IPS-NIHi7 (cell line): Measurements from ENCODE around the gene AKT3.
"Not testable (repeated sequence)": the region's sequence is repeated elsewhere in the genome, so short reads cannot be mapped to it uniquely, and the experiment has no call there.

Experiments
- DNase-seq: peaks from one replicate; pipeline ENCODE4 v3.0.0; 2012; ENCODE audit warnings: mixed read lengths; ENCODE audit errors: extremely low spot score

AKT3 gene

DNA sequence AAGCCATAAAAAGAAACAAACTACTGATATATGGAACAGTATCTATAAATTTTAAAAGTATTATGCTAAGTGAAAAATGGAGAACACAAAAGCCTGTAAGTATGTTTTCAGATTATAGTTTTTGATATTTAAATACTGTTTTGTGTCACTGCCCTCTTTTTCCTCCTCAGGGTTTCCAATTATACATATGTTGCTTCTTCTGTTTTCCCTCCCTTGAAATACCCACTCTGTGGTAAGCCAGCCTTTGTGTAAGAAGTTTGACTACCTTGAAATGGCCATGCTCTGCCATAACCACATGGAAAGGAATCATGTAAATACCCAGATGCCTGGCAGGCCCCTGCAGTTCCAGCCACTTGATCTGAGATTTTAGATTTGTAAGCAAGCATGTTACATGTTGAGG, 248.3 kb downstream of the AKT3 start:
- no peak for DNase-seq

DNA sequence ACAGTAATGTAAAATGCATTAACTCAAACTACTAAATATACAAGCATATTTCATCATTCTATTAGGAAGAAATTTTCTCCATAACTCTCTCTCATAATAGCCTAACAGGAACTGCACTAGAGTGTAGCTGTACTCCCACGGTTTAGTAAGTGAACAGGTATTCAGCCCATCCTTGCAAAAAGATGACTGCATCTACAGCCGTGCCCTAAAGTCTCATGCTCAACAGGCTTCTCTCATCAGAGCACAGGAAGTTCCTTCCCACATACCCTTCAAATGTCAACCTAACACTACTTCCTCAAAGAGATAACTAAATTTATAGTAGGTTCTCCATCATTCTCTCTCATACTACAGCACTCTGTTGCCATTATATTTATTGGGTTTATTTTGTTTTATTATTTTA, 251.6 kb downstream of the AKT3 start:
- no peak for DNase-seq

GRCh38 chr1:243597383-243597782, 252.7 kb downstream of the AKT3 start:
- DNase-seq = no peak

DNA sequence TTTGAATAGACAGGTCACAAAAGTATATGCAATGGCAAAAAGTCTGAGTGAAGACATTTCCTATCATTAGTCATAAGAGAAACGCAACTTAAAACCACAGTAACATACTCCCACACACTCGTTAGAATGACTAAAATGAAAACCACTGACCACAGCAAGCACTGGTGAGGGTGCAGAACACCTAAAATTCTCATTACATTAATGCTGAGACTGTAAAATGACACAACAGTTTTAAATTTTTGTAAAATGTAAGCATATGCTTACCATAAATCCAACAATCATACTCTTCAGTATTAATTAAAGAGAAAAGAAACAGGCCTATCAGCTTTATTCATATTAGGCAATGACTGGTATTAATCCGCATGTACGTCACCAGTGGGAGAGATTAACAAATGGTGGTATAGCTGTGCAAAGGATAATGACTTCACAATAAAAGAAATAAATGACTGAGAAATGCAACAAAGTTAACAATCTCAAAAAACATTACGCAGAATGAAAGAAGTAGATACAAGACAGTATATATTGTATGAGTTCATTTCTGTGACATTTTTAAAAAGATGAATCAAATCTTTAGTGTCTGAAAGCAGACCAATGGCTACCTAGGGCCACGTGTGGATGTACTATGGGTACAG, 253.5 kb downstream of the AKT3 start:
- no peak for DNase-seq

- no peak for DNase-seq
Observed at GRCh38 chr1:243595527-243596210, 254.4 kb downstream of the AKT3 start.

DNA sequence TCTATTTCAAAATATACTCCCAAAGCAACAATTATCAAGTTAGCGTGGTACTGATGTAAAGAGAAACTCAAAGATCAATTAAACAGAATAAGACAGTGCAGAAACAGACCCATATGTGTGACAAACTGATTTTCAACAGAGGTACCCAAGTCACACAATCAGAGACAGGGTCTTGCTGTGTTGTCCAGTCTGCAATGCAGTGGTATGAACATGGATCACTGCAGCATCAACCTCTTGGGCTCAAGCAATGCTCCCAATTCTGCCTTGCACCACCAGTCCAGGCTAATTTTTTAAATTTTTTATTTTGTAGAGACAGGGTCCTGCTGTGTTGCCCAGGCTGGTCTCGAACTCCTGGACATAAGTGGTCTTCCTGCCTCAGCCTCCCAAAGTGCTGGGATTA, 255.6 kb downstream of the AKT3 start:
- DNase-seq = no peak

- DNase-seq = not testable (repeated sequence)
Observed at GRCh38 chr1:243589286-243589685, 260.8 kb downstream of the AKT3 start.

DNA sequence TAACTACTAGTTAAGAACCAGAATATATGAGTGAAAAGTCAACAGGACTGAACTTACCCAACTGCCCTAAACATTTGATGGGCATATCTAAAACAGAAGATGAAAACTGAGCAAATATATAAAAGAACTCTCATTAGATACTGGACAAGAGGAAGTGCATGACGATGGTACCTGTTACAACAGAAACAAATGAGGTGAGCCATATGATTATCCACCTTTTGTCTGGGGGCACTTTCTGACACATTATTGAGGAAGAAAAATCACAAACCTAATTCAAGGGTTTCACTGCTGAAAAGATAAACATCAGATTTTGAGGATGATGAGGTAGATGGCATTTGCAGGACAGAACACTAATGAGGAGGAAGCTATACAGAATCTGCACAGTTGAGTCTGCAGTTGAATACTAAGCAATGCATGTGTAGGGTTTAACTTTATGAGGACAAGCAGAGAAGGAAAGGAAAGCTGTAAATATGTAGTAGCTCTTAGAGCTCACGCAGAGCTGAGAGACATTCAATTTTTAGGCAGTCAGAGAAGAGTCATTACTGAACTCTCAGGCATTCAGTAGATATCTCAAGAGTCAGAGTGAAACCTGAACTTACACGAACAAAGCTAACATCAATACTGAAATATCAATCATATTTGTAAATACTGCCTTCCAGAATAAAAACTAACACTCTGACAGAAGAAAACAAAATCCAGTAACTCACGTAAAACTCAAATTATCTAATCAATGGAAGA, 262.1 kb downstream of the AKT3 start:
- no peak for DNase-seq

- DNase-seq = no peak
Observed at GRCh38 chr1:243587285-243587684, 262.8 kb downstream of the AKT3 start.

DNA sequence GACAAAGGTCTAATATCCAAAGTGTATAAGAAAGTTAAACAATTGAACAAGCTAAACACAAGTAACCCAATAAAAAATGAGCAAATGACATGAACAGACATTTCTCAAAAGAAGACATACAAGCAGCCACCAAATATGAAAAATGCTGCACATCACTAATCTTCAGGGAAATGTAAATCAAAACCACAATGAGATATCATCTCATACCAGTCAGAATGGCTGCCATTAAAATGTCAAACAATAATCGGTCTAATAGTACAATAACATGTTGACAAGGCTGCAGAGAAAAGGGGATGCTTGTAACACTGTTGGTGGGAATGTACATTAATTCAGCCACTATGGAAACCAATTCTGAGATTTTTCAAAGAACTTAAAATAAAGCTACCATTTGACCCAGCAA, 264.1 kb downstream of the AKT3 start:
- DNase-seq = no peak

DNA sequence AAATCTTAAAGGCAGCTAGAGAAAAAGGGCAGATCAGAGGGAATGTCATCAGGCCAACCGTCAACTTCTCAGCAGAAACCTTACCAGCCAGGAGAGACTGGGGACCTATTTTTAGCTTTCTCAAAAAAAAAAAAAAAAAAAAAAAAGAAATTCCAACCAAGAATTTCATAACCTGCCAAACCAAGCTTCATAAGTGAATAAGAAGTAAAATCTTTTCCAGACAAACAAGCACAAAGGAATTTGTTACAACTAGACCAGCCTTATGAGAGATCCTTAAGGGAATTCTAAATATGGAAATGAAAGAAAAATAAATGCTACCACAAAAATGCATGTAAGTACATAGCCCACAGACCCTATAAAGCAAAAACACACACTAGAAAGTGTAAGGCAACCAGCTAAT, 267.7 kb downstream of the AKT3 start:
- DNase-seq = no peak

GRCh38 chr1:243580984-243581383, 269.1 kb downstream of the AKT3 start:
- no peak for DNase-seq

DNA sequence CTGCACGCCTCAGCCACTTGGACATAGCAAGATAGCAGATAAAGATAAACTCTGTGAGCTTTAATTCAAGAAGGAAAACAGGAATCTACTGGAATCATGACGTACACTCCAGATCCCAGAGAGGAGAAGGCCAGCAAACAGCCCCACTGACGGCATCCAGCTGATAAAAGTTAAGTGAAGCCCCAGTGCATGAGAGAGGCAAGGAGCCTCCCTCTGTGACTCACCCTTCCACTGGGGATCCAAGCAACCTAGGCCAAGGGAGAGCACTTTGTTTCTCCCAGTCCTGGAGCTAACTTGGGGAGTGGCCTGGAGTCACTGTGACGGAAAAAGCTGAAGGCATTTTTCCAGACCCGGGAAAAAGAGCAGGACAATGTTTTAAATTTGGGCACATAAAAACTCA, 270.0 kb downstream of the AKT3 start:
- DNase-seq = no peak

- DNase-seq = no peak
Observed at GRCh38 chr1:243575070-243575469, 275.0 kb downstream of the AKT3 start.

DNA sequence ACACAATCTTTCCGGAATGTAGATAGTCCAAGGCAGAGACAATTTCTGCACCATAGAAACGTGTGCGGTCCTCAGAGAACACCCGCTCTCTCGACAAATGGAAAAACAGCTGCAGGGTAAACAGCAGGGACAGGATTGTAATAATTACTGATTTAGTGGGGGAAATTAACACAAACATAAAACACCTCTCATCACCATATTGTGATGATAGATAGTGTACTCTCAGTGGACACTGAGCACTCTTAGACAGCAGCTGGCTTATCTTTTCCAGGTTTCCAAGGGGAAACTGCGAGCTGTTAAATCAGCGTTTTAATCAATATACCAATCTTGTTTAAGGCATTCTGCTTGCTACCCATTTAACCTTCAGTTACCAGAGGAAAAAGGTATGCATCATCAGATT, 277.1 kb downstream of the AKT3 start:
- no peak for DNase-seq

GRCh38 chr1:243568793-243569192, 281.2 kb downstream of the AKT3 start:
- no peak for DNase-seq

DNA sequence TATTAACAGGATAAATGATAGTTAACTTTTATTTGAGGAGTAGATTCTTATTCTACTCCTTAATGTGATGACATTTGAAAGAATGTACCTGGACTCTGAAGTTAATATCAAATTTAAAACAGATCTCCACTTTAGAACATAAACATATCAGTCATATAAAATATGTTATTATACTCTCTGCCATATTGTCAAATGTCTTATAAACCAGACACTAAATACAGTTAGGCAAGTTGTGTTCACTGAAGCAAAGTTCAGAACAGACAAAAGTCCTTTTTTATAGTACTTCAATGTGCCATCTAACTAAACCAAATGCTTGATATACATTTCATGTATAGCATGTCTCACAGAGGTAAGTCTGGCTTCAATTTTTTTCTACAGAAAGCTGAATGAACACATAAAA, 285.2 kb downstream of the AKT3 start:
- DNase-seq = no peak

DNA sequence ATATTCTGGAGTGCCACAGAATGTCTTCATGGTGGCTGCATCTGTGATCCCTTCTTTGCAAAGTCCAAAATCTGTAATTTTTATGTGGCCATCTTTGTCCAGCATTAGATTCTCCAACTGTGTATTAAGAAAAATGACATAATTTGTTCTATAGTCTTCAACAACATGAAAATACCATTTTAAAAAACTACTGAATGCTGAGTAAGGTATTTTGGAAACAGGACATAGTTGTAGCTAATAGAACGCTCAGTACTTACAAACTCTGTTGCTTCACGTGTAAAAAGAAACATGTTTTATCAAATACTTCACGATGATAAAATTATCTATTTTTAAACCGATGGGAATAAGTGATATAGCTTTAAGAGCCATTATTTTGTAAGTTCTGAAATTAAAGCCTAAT, 286.3 kb downstream of the AKT3 start:
- DNase-seq = no peak

DNA sequence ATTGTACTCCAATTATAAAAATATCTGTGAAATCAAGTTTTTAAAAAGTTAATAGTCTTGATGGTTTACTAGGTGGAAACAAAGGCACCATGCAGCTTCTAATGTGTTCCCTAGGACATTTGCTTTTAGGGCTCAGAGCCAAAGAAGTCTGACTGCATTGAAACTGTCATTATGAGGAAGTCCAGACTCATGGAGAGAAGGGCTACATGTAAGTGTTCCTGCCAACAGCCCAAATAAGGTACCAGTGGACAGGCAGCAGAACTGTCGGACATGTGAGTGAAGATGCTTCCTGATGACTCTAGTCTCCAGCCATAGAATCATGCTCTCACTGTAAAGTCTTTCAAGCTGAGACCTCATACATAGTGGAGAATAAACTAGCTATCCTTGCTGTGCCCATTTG, 287.6 kb downstream of the AKT3 start:
- DNase-seq = no peak

DNA sequence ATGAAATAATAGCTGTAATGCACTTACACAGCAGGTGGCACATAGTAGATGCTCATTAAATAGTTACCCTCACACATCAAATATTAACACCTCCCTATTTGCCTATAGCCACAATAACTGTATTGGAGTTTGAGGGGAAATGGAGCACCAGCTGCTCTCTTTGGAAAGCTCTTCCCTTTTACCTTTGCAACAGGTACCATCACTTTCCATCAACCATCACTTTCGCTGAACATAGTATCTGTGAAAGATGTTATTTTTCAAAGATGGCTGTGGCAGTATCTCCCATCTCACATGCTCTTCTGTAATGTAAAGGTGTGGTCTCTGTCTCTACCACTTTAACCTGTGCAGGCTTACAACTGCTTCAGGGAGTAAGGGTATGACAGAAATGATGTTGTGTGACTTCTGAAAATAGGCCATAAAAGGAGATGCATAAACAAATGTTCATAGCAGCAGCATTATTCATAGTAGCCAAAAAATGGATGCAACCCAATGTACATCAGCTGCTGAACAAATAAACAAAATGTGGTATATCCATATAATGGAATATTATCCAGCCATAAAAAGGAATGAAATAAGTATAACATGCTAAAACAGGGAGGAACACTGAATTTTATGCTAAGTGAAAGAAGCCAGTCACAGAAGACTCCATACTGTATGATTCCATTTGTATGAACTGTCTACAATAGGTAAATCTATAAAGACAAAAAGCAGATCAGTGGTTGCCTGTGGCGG, 288.3 kb downstream of the AKT3 start:
- DNase-seq = no peak

- DNase-seq = no peak
Observed at GRCh38 chr1:243559575-243560162, 290.4 kb downstream of the AKT3 start.

DNA sequence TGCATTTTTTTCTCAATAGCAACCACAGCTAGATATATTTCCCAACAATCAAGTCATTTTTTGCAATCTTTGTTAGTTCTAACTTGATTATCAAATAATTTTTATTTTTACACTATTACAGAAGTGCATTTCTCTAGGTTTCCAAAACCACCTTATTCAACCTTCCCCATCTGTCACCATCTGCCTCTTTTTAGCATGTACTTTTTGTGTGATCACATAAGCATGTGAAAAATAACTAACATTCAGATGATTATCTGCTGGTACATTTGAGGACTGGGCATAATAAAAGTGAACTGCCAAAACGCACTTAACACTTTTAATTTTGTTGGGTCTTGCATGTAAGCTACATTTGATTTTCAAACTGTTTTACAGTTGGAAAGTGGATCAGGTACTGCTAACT, 291.5 kb downstream of the AKT3 start:
- no peak for DNase-seq
